ENCODE data around the gene TMEM86B. TPM values are rescaled to one million over a fixed set of nuclear protein-coding genes. Genes with fewer than 3 reads are reported as not detected.

The TMEM86B gene
- total RNA-seq, 1 donor from 2014 or later: 5.8 TPM

DNA sequence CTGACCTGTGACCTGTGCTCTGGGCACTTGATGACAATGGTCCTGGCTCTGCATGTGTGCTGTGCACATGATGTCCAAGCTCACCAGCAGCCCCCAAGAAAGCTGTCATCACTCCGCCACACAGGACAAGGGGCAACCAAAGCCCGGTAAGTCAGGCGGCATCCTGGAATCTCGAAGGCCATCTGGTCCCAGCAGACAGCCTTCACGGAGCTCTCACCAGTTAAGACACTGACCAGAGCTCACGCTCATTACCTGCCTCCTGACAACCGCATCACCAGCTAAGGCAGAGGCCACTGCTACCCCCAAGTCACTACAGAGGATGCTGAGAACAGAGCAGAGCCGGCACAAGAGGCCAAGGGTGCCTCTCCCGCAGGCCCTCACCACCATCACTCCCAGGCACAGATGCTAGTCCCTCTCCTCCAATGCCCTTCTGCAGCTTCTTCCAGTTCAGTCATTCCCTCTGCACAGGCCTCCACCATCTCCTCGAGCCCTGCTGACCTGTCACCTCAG lies 19.7 kb upstream of the TMEM86B start:
- TF ChIP-seq, protein P1, sequence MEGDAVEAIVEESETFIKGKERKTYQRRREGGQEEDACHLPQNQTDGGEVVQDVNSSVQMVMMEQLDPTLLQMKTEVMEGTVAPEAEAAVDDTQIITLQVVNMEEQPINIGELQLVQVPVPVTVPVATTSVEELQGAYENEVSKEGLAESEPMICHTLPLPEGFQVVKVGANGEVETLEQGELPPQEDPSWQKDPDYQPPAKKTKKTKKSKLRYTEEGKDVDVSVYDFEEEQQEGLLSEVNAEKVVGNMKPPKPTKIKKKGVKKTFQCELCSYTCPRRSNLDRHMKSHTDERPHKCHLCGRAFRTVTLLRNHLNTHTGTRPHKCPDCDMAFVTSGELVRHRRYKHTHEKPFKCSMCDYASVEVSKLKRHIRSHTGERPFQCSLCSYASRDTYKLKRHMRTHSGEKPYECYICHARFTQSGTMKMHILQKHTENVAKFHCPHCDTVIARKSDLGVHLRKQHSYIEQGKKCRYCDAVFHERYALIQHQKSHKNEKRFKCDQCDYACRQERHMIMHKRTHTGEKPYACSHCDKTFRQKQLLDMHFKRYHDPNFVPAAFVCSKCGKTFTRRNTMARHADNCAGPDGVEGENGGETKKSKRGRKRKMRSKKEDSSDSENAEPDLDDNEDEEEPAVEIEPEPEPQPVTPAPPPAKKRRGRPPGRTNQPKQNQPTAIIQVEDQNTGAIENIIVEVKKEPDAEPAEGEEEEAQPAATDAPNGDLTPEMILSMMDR (conservative IDR thresholded peaks at IDR 0.05): no peak
- H3K27ac Mint-ChIP-seq (ENCODE audit: unreplicated experiment): no peak overlapping the region
- no peak for DNase-seq (ENCODE audit: low read depth, low spot score)
- peaks cover 11% of the 10 kb centered on the region for H3K4me1 Mint-ChIP-seq
- no peaks in the 10 kb centered on the region for H3K36me3 Mint-ChIP-seq (ENCODE audit: low read depth)
- H3K27me3 Mint-ChIP-seq (ENCODE audit: low read depth): no peaks in the 10 kb centered on the region
- no peaks in the 10 kb centered on the region for H3K9me3 Mint-ChIP-seq
- no peak overlapping the region for H3K4me3 Mint-ChIP-seq

- DNase-seq (ENCODE audit: low read depth, low spot score): no peak
- H3K27me3 Mint-ChIP-seq (ENCODE audit: low read depth): no peaks in the 10 kb centered on the region
- H3K9me3 Mint-ChIP-seq: no peaks in the 10 kb centered on the region
- TF ChIP-seq, protein P1 (conservative IDR thresholded peaks at IDR 0.05): no peak
- no peak overlapping the region for H3K4me3 Mint-ChIP-seq
- peaks cover 11% of the 10 kb centered on the region for H3K4me1 Mint-ChIP-seq
- H3K36me3 Mint-ChIP-seq (ENCODE audit: low read depth): no peaks in the 10 kb centered on the region
- H3K27ac Mint-ChIP-seq (ENCODE audit: unreplicated experiment): no peak overlapping the region
Measured at GRCh38 chr19:55247621-55248099, 19.1 kb upstream of the TMEM86B start.

GRCh38 chr19:55246462-55247451 lies 18.2 kb upstream of the TMEM86B start:
- Mint-ChIP-seq H3K36me3 (ENCODE audit: low read depth) (no peaks in the 10 kb centered on the region), H3K27me3 (ENCODE audit: low read depth) (no peaks in the 10 kb centered on the region), H3K4me1 (peaks cover 11% of the 10 kb centered on the region), H3K9me3 (no peaks in the 10 kb centered on the region), H3K27ac (ENCODE audit: unreplicated experiment) (no peak overlapping the region), H3K4me3 (no peak overlapping the region)
- TF ChIP-seq, protein P1 (conservative IDR thresholded peaks at IDR 0.05): no peak
- DNase-seq (ENCODE audit: low read depth, low spot score): no peak

DNA sequence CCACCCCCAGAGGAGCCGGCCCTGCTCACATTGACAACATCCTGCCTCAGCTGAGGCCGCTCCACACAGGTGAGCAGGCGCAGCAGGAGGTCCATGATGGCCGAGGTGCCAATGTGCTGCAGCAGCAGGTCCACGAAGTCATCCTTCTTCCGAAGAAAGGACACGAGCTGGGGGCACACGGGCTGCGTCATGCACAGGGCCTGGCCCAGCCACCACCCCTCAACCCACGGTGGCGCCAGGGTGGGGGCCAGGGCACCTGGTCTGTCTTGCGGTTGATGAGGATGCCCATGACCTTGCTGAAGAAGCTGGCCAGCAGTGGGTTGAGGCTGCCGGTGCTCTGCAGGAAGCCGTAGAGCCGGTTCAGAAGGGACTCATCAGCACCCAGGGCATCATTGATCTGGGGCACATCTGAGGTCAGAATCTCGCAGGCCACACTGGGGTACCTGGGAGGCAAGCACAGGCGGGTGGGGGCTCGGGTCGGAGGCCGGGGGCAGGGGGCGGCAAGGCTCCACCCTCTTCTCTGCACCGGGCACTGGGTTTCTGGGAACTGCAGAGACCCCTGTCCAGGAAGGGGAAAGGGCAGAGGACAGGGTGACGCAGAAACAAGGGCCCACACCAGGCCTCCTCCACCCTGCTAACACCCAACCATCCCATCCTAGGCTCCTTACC lies 16.8 kb upstream of the TMEM86B start:
- Mint-ChIP-seq H3K36me3 (ENCODE audit: low read depth) (no peaks in the 10 kb centered on the region), H3K9me3 (no peaks in the 10 kb centered on the region), H3K4me1 (peaks cover 11% of the 10 kb centered on the region), H3K27ac (ENCODE audit: unreplicated experiment) (no peak overlapping the region), H3K27me3 (ENCODE audit: low read depth) (no peaks in the 10 kb centered on the region), H3K4me3 (no peak overlapping the region)
- DNase-seq (ENCODE audit: low read depth, low spot score): no peak
- TF ChIP-seq, protein P1 (conservative IDR thresholded peaks at IDR 0.05): no peak

DNA sequence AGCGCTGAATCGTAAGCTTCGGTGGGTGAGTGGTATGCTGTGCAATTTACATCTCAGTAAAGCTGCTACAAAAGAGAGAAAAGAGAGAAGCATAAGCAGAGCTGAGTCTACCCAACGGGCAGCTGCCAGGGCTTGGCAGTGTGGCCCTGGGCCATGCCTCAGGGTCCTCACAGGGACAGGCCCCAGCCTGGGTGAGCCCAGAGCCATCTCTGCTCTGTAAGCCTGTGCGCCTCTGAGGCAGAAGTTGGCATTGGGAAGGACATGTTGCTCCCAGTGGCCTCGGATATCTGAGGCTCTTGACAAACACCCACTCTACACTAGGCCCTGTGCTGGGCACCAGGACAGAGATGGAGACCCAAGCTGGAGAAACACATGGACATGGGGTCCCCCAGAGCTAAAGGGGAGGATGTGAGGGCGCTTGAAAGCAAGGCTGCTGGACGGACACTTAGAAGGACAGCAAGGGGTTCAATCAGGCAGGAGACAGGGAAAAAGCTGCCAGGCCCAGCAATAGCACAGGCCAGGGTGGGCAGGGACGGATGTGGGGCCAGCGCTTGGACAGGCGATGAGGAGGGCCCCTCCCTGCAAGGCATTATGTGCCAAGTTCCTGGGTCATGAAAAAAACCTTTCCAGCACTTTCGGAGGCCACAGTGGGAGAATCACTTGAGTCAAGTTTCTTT lies 15.6 kb upstream of the TMEM86B start:
- no peaks in the 10 kb centered on the region for H3K9me3 Mint-ChIP-seq
- H3K36me3 Mint-ChIP-seq (ENCODE audit: low read depth): no peaks in the 10 kb centered on the region
- no peaks in the 10 kb centered on the region for H3K27me3 Mint-ChIP-seq (ENCODE audit: low read depth)
- no peak for DNase-seq (ENCODE audit: low read depth, low spot score)
- TF ChIP-seq, protein P1 (conservative IDR thresholded peaks at IDR 0.05): no peak
- H3K4me3 Mint-ChIP-seq: no peak overlapping the region
- H3K4me1 Mint-ChIP-seq: peaks cover 11% of the 10 kb centered on the region
- H3K27ac Mint-ChIP-seq (ENCODE audit: unreplicated experiment): no peak overlapping the region
